GM12874 (cell line): ENCODE results near the gene LMO1.

Source experiments
- TF ChIP-seq, protein P1 (sequence below): IDR thresholded peaks from 2 replicates; pipeline ENCODE4 v1.5.1; 2011; ENCODE audit warnings: low read depth, mild to moderate bottlenecking, control low read depth, low read length, moderate library complexity; ENCODE audit not compliant: insufficient read depth

LMO1 gene

GRCh38 chr11:8221046-8221723 is 42.5 kb downstream of the LMO1 start:
- TF ChIP-seq, protein P1, sequence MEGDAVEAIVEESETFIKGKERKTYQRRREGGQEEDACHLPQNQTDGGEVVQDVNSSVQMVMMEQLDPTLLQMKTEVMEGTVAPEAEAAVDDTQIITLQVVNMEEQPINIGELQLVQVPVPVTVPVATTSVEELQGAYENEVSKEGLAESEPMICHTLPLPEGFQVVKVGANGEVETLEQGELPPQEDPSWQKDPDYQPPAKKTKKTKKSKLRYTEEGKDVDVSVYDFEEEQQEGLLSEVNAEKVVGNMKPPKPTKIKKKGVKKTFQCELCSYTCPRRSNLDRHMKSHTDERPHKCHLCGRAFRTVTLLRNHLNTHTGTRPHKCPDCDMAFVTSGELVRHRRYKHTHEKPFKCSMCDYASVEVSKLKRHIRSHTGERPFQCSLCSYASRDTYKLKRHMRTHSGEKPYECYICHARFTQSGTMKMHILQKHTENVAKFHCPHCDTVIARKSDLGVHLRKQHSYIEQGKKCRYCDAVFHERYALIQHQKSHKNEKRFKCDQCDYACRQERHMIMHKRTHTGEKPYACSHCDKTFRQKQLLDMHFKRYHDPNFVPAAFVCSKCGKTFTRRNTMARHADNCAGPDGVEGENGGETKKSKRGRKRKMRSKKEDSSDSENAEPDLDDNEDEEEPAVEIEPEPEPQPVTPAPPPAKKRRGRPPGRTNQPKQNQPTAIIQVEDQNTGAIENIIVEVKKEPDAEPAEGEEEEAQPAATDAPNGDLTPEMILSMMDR = no peak

DNA sequence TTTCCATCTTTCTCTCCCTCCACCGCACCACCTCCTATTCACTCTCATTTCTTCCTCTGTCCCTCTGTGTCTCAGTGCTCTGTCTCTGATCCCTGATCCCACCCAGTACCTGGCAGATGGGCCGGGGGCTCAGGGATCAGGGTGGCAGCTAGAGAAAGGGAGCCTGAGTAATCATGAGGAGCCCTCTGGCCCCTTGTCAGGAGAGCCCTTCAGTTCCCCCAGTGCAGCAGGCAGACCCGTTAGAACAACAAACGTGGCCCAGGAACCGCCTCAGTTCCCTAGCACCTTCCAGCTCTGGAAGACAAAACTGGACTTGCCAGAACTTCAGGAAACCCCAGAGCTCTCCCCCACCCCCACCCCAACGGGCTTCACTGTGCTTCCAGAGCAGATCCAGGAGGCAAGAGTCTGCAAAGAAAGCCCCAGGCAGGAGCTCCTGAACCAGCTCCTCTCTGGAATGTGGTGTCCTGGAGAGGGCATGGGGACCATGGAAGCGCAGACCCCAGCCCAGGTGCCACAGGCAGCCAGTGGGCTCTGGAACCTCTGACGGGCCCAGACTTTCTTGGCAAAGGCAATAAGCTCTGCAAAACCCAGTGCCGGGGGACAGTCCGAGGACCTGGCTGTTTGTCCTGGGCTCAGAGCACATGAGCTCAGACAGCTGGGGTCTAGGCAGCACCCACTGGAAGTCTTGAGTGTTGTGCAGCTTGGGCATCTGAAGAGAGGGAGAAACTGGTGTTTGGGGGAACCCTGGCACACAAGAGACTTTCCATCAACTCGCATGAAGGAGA is 43.2 kb downstream of the LMO1 start:
- TF ChIP-seq, protein P1 = no peak

GRCh38 chr11:8219257-8220021 is 44.2 kb downstream of the LMO1 start:
- TF ChIP-seq, protein P1 = peak; percentile 76

GRCh38 chr11:8218840-8219239 is 44.8 kb downstream of the LMO1 start:
- TF ChIP-seq, protein P1 = no peak

DNA sequence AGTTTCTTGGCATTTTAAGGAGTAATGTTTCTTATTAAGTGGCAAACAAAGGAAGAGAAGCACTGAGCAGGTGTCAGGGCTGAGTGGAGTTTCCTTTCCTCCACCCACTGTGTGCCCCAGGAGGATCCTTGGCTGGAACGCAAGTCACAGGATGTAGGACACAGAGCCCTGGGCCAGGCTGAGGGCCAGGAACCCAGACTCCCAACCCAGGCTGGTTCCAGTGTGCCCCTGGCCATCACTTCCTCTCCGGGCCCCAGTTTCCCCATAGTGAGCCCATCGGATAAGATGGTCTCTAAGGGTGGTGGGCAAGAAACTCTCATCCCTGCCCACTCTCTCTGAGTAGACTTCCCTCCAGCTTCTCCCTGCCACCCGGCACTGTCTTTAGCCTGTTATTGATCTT is 45.3 kb downstream of the LMO1 start:
- TF ChIP-seq, protein P1 = no peak

- TF ChIP-seq, protein P1 = no peak
Observed at GRCh38 chr11:8217926-8218325, 45.8 kb downstream of the LMO1 start.

DNA sequence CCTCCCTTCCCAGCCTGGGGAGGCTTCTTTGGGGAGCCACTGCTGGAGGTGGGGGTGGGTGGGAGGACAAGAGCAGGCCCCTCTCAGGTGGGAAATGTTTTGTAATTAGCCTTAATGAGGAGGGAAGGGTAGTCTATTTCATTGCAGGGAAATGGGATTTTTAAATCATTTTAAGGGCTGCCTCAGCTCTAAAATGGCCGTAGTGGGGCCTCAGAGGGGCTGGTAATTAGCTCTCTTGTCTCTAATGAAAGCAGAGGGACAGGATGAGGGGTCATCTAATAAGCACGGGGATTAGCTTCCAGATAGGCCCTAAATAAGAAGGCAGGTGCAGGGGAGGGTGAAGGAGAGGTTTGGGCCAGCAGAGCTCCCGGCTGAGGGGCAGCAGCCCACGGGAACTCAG is 46.5 kb downstream of the LMO1 start:
- TF ChIP-seq, protein P1 = no peak
